Aorta (tissue), 5 donors: ENCODE measurements around the gene NUP93. TPM values are rescaled to one million over a fixed set of nuclear protein-coding genes. Genes with fewer than 3 reads are reported as not detected.

Source experiments
- ATAC-seq: fragments of 200-7000 bp; cut with Tn5 transposase; one replicate; pipeline ENCODE4 v1.9.1; 2022; ENCODE audit warnings: moderate library complexity; ENCODE audit not compliant: low FRiP score
- DNase-seq, 2 donors: peaks; one replicate each; pipeline ENCODE4 v3.0.0-alpha.2; 2020
- H3K27ac ChIP-seq, 2 donors: one replicate each; pipeline ENCODE4 v1.5.1; 2013; ENCODE audit warnings: low read length in 2 of 2, mild to moderate bottlenecking in 2 of 2, moderate library complexity in 2 of 2, control low read depth in 1 of 2, inconsistent platforms in 1 of 2, low read depth in 1 of 2
- H3K27me3 ChIP-seq, 2 donors: one replicate each; pipeline ENCODE4 v1.6.1; 2013; ENCODE audit warnings: control low read depth in 1 of 2, low read length in 1 of 2, mild to moderate bottlenecking in 1 of 2, moderate library complexity in 1 of 2; ENCODE audit not compliant: insufficient read depth in 2 of 2, control insufficient read depth in 1 of 2
- H3K36me3 ChIP-seq, 2 donors: one replicate each; pipeline ENCODE4 v1.6.1; 2013; ENCODE audit warnings: control low read depth in 1 of 2, low read length in 1 of 2, mild to moderate bottlenecking in 1 of 2; ENCODE audit not compliant: insufficient read depth in 2 of 2, control insufficient read depth in 1 of 2
- H3K4me1 ChIP-seq, 2 donors: one replicate each; pipeline ENCODE4 v1.6.1; 2013; ENCODE audit warnings: low read length in 2 of 2, control low read depth in 1 of 2, mild to moderate bottlenecking in 1 of 2, moderate library complexity in 1 of 2; ENCODE audit not compliant: insufficient read depth in 2 of 2, control insufficient read depth in 1 of 2
- H3K4me3 ChIP-seq, 2 donors: one replicate each; pipeline ENCODE4 v1.5.1; 2013; ENCODE audit warnings: low read length in 2 of 2, control low read depth in 1 of 2, mild to moderate bottlenecking in 1 of 2
- H3K9me3 ChIP-seq: one replicate; pipeline ENCODE4 v1.6.1; 2013; ENCODE audit warnings: mild to moderate bottlenecking, low read length; ENCODE audit not compliant: control insufficient read depth
- WGBS, 2 donors: extraction: QIAGEN DNeasy Blood & Tissue Kit; methylation state at CpG; one replicate each; pipeline ENCODE4 v1.1.7; 2013; 5-methylcytosine and 5-hydroxymethylcytosine counted together
- intact Hi-C, 2 donors: fragments of 100-400 bp; cut with DNase I; formaldehyde crosslinking; loops; one replicate each; pipeline versions ENCODE4 v1.14.2 to v1.15.0; 2022
- polyA plus RNA-seq, 2 donors: library from polyadenylated mRNA; stranded (reverse); fragments of 200-250 nt; gene quantifications; one replicate each; pipeline ENCODE4 v1.2.3, GENCODE V29; 2013
- total RNA-seq, 2 donors: library from RNA; stranded (reverse); fragmentation: NEBNext Ultra II Directional; extraction: Animal tissue kit (Norgen Biotek cat#: 25700); gene quantifications; one replicate each; pipeline ENCODE4 v1.2.1, GENCODE V29; 2021
- donor health status: healthy with polysubstance abuse.
- donor health status: Bipolar disorder and iron deficiency.
- donor health status: DM: no; HTN: no; CAD: no.
- donor health status: DM: no; HTN: no; CAD: no.
- donor health status: DM: yes; HTN: yes; CAD: no.

NUP93 gene
- total and polyA plus RNA-seq, 4 donors = 32.9 to 57.5 (median 43.8) TPM

GRCh38 chr16:56686758-56687157, 43.2 kb upstream of the NUP93 start:
- no peak overlapping the region for H3K4me3 ChIP-seq
- ATAC-seq = no peak
- H3K27me3 ChIP-seq = no peaks in the 10 kb centered on the region
- no peak for DNase-seq
- no peaks in the 10 kb centered on the region for H3K9me3 ChIP-seq
- WGBS, 2 donors = 97% methylated on average over 7 of the region's 7 CpGs
- no peaks in the 10 kb centered on the region for H3K4me1 ChIP-seq
- no peaks in the 10 kb centered on the region for H3K36me3 ChIP-seq
- H3K27ac ChIP-seq = no peak overlapping the region
- intact Hi-C loops = no loop called here

- Histone ChIP-seq H3K4me1 (no peaks in the 10 kb centered on the region), H3K9me3 (no peaks in the 10 kb centered on the region), H3K36me3 (no peaks in the 10 kb centered on the region), H3K4me3 (no peak overlapping the region), H3K27me3 (no peaks in the 10 kb centered on the region), H3K27ac (no peak overlapping the region)
- no peak for ATAC-seq
- intact Hi-C loops = no loop called here
- DNase-seq = no peak
- WGBS, 2 donors = 47 to 56% methylated on average over 1 of the region's 1 CpG
Observed at GRCh38 chr16:56688762-56689161, 41.2 kb upstream of the NUP93 start.

- WGBS, 2 donors = 65 to 66% methylated on average over 3 of the region's 3 CpGs
- intact Hi-C loops = no loop called here
- ATAC-seq (no peak), DNase-seq (no peak)
- H3K4me3 ChIP-seq = no peak overlapping the region
- no peaks in the 10 kb centered on the region for H3K4me1 ChIP-seq
- H3K9me3 ChIP-seq = no peaks in the 10 kb centered on the region
- H3K27me3 ChIP-seq = no peaks in the 10 kb centered on the region
- H3K36me3 ChIP-seq = no peaks in the 10 kb centered on the region
- H3K27ac ChIP-seq = no peak overlapping the region
Observed at GRCh38 chr16:56689171-56689570, 40.8 kb upstream of the NUP93 start.

- intact Hi-C loops = no loop called here
- Histone ChIP-seq H3K27ac (no peak overlapping the region), H3K9me3 (no peaks in the 10 kb centered on the region), H3K4me3 (no peak overlapping the region), H3K4me1 (no peaks in the 10 kb centered on the region), H3K27me3 (no peaks in the 10 kb centered on the region), H3K36me3 (no peaks in the 10 kb centered on the region)
- ATAC-seq (no peak), DNase-seq (peak in 1 of 2 donors; percentile 14)
- 70 to 78% methylated on average over 4 of the region's 4 CpGs for WGBS, 2 donors
Observed at GRCh38 chr16:56690420-56691122, 39.4 kb upstream of the NUP93 start.

GRCh38 chr16:56691885-56692284, 38.0 kb upstream of the NUP93 start:
- Histone ChIP-seq H3K27ac (no peak overlapping the region), H3K4me1 (no peaks in the 10 kb centered on the region), H3K9me3 (no peaks in the 10 kb centered on the region), H3K27me3 (no peaks in the 10 kb centered on the region), H3K36me3 (no peaks in the 10 kb centered on the region), H3K4me3 (no peak overlapping the region)
- no peak for DNase-seq
- WGBS, 2 donors = 71 to 73% methylated on average over 4 of the region's 4 CpGs
- intact Hi-C loops = no loop called here
- ATAC-seq = no peak

GRCh38 chr16:56695246-56695645, 34.7 kb upstream of the NUP93 start:
- ATAC-seq = no peak
- intact Hi-C loops = no loop called here

GRCh38 chr16:56697456-56698155, 32.3 kb upstream of the NUP93 start:
- Histone ChIP-seq H3K27ac (no peak overlapping the region), H3K36me3 (no peaks in the 10 kb centered on the region), H3K9me3 (peaks cover 3% of the 10 kb centered on the region), H3K4me1 (no peaks in the 10 kb centered on the region), H3K4me3 (no peak overlapping the region), H3K27me3 (no peaks in the 10 kb centered on the region)
- DNase-seq (no peak), ATAC-seq (no peak)
- intact Hi-C loops = no loop called here
- WGBS, 2 donors = 89 to 93% methylated on average over 5 of the region's 5 CpGs

More at GRCh38 chr16:56695246-56695645, 34.7 kb upstream of the NUP93 start:
- no peaks in the 10 kb centered on the region for H3K36me3 ChIP-seq
- no peaks in the 10 kb centered on the region for H3K4me1 ChIP-seq
- no peak overlapping the region for H3K27ac ChIP-seq
- no peak for DNase-seq
- H3K27me3 ChIP-seq = no peaks in the 10 kb centered on the region
- peaks cover 3% of the 10 kb centered on the region for H3K9me3 ChIP-seq
- 73 to 79% methylated on average over 1 of the region's 1 CpG for WGBS, 2 donors
- no peak overlapping the region for H3K4me3 ChIP-seq

GRCh38 chr16:56700195-56700594, 29.7 kb upstream of the NUP93 start:
- no peaks in the 10 kb centered on the region for H3K27me3 ChIP-seq
- peaks cover 3% of the 10 kb centered on the region for H3K9me3 ChIP-seq
- no peaks in the 10 kb centered on the region for H3K4me1 ChIP-seq
- no peaks in the 10 kb centered on the region for H3K36me3 ChIP-seq
- DNase-seq = no peak
- ATAC-seq = no peak
- intact Hi-C loops = loop anchor here (5.0 kb wide), 4 partner anchors 98 to 193 kb away; no protein-coding TSS in a partner anchor
- H3K4me3 ChIP-seq = no peak overlapping the region
- H3K27ac ChIP-seq = no peak overlapping the region
- 3 to 56% methylated on average over 1 of the region's 1 CpG for WGBS, 2 donors

- Histone ChIP-seq H3K4me3 (no peak overlapping the region), H3K27ac (no peak overlapping the region), H3K27me3 (no peaks in the 10 kb centered on the region), H3K36me3 (no peaks in the 10 kb centered on the region), H3K4me1 (no peaks in the 10 kb centered on the region), H3K9me3 (peaks cover 3% of the 10 kb centered on the region)
- intact Hi-C loops = loop anchor here (5.0 kb wide), 4 partner anchors 98 to 193 kb away; no protein-coding TSS in a partner anchor
- 89 to 99% methylated on average over 1 of the region's 1 CpG for WGBS, 2 donors
- ATAC-seq (no peak), DNase-seq (no peak)
Observed at GRCh38 chr16:56700631-56701030, 29.3 kb upstream of the NUP93 start.
